ENCODE data around the gene AQP6.
A peak's percentile ranks its signal among the peaks of the same experiment; 100 is the strongest.

The AQP6 gene

GRCh38 chr12:49942512-49942893 is 30.2 kb upstream of the AQP6 start:
- DNase-seq (ENCODE audit: low read depth) = no peak
- TF ChIP-seq, protein P1, sequence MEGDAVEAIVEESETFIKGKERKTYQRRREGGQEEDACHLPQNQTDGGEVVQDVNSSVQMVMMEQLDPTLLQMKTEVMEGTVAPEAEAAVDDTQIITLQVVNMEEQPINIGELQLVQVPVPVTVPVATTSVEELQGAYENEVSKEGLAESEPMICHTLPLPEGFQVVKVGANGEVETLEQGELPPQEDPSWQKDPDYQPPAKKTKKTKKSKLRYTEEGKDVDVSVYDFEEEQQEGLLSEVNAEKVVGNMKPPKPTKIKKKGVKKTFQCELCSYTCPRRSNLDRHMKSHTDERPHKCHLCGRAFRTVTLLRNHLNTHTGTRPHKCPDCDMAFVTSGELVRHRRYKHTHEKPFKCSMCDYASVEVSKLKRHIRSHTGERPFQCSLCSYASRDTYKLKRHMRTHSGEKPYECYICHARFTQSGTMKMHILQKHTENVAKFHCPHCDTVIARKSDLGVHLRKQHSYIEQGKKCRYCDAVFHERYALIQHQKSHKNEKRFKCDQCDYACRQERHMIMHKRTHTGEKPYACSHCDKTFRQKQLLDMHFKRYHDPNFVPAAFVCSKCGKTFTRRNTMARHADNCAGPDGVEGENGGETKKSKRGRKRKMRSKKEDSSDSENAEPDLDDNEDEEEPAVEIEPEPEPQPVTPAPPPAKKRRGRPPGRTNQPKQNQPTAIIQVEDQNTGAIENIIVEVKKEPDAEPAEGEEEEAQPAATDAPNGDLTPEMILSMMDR (conservative IDR thresholded peaks at IDR 0.05; ENCODE audit: control insufficient read depth, insufficient read depth, low read depth, low read length) = no peak
- no peak overlapping the region for H3K4me3 ChIP-seq (ENCODE audit: control insufficient read depth, low read depth, low read length)

DNA sequence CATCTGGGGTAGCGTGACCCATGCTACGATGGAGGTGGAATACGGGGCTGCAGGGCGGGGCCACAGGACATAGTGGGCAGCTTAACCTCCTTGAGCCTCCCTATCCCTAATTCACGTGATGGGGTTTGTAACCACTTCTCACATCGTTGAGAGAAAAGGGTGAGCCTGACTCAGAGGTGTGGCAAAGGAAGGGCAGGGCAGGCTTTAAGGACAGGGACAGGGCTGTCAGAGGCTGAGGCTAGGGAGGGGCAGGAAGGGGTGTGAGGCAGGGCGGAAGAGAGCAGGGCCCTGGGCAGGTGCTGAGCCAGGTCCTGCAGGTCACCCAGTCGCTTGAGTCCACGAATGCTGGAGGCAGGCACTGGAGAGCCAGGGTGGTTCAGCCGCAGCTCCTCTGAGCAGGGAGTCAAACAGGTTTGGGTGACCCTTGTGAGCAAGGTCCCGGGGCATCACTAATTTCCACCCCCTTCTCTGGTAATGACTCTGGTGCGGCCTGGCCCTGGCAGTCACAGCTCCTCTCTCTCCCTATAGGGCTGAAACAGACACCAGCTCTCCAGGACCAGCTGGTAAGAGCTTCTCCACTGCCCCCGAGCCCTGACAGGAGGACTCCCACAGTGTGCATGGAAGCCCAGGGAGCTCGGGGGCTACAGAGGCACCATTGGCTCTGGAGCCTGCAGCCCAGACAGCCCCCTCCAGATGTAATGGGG is 29.7 kb upstream of the AQP6 start:
- no peak overlapping the region for H3K4me3 ChIP-seq (ENCODE audit: control insufficient read depth, low read depth, low read length)
- no peak for DNase-seq (ENCODE audit: low read depth)
- TF ChIP-seq, protein P1 (conservative IDR thresholded peaks at IDR 0.05; ENCODE audit: control insufficient read depth, insufficient read depth, low read depth, low read length) = no peak

- no peak for DNase-seq (ENCODE audit: low read depth)
- no peak overlapping the region for H3K4me3 ChIP-seq (ENCODE audit: control insufficient read depth, low read depth, low read length)
- TF ChIP-seq, protein P1 (conservative IDR thresholded peaks at IDR 0.05; ENCODE audit: control insufficient read depth, insufficient read depth, low read depth, low read length) = no peak
These were observed 29.2 kb upstream of the AQP6 start for GRCh38 chr12:49943625-49943960.

GRCh38 chr12:49944046-49944445 is 28.7 kb upstream of the AQP6 start:
- DNase-seq (ENCODE audit: low read depth) = no peak
- TF ChIP-seq, protein P1 (conservative IDR thresholded peaks at IDR 0.05; ENCODE audit: control insufficient read depth, insufficient read depth, low read depth, low read length) = no peak
- H3K4me3 ChIP-seq (ENCODE audit: control insufficient read depth, low read depth, low read length) = no peak overlapping the region

DNA sequence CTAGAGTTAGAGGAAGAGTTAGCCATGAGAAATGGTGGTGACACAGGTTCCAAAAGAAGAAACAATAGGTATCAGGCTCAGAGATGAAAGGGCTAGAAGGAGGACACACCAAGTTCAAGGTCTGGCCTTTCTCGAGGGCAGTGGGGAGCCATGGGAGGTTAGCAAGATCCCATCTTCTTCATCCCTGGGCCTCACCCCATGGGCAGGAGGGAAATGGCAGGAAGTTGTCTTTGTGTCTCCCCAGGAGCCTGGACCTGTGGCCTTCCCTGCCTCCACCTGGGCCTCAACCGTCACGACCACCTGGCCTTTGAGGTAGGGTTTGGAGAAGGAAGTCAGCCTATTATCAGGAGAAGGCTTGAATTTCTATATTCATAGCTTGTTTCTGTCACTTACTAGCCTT is 28.0 kb upstream of the AQP6 start:
- TF ChIP-seq, protein P1 (conservative IDR thresholded peaks at IDR 0.05; ENCODE audit: control insufficient read depth, insufficient read depth, low read depth, low read length) = no peak
- no peak overlapping the region for H3K4me3 ChIP-seq (ENCODE audit: control insufficient read depth, low read depth, low read length)
- DNase-seq (ENCODE audit: low read depth) = no peak

- peak; percentile 78 for DNase-seq (ENCODE audit: low read depth)
- TF ChIP-seq, protein P1 (conservative IDR thresholded peaks at IDR 0.05; ENCODE audit: control insufficient read depth, insufficient read depth, low read depth, low read length) = peak; percentile 84
- no peak overlapping the region for H3K4me3 ChIP-seq (ENCODE audit: control insufficient read depth, low read depth, low read length)
These were observed 27.2 kb upstream of the AQP6 start for GRCh38 chr12:49945394-49946080.
